Measurements from ENCODE around the gene ABHD16B.

Gene ABHD16B

DNA sequence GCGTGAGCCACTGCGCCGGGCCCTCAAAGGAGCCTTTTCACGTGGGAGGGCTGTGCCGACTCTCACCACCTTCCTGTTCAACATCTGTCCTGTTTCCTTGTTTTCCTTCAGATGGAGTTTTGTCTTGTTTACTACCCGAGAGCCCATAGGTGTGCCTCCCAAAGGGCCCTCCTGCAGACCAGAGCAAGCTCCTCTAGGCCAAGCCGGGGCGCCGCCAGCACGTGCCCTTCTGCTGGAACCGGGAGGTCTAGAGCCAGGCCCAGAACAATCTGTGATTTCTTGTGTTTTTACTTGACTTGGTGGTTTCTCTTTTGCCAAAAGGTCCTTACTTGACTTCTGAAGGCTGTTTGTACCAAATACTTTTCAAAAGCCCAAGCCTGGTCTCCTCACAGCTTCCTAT lies 25.6 kb downstream of the ABHD16B start:
- Histone ChIP-seq H3K4me2 (ENCODE audit: low read length) (no peak overlapping the region), H3K79me2 (ENCODE audit: insufficient read depth, low read length) (no peaks in the 10 kb centered on the region), H3K9me3 (ENCODE audit: low read length) (no peaks in the 10 kb centered on the region), H3K9ac (ENCODE audit: low read length) (no peak overlapping the region), H3K36me3 (ENCODE audit: insufficient read depth, low read length) (peaks cover 62% of the 10 kb centered on the region), H3K27ac (ENCODE audit: low read depth, low read length, poor library complexity, severe bottlenecking) (no peak overlapping the region), H3K4me1 (ENCODE audit: insufficient read depth, low read length, severe bottlenecking) (no peaks in the 10 kb centered on the region), H3F3A (ENCODE audit: insufficient read depth, low read length) (no peaks in the 10 kb centered on the region), H3K27me3 (ENCODE audit: insufficient read depth, low read length) (no peaks in the 10 kb centered on the region), H2AFZ (ENCODE audit: low read length) (no peak overlapping the region), H3K9me2 (ENCODE audit: low read depth, low read length) (no peaks in the 10 kb centered on the region), H3K4me3 (ENCODE audit: low read depth, low read length, poor library complexity, severe bottlenecking) (no peak overlapping the region), H4K20me1 (ENCODE audit: insufficient read depth, low read length) (no peaks in the 10 kb centered on the region)
- TF ChIP-seq, protein P1, sequence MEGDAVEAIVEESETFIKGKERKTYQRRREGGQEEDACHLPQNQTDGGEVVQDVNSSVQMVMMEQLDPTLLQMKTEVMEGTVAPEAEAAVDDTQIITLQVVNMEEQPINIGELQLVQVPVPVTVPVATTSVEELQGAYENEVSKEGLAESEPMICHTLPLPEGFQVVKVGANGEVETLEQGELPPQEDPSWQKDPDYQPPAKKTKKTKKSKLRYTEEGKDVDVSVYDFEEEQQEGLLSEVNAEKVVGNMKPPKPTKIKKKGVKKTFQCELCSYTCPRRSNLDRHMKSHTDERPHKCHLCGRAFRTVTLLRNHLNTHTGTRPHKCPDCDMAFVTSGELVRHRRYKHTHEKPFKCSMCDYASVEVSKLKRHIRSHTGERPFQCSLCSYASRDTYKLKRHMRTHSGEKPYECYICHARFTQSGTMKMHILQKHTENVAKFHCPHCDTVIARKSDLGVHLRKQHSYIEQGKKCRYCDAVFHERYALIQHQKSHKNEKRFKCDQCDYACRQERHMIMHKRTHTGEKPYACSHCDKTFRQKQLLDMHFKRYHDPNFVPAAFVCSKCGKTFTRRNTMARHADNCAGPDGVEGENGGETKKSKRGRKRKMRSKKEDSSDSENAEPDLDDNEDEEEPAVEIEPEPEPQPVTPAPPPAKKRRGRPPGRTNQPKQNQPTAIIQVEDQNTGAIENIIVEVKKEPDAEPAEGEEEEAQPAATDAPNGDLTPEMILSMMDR (IDR thresholded peaks at IDR 0.05; ENCODE audit: low read length) = no peak
- no peak for TF ChIP-seq EZH2 (IDR thresholded peaks at IDR 0.05; ENCODE audit: borderline replicate concordance, low read length)

DNA sequence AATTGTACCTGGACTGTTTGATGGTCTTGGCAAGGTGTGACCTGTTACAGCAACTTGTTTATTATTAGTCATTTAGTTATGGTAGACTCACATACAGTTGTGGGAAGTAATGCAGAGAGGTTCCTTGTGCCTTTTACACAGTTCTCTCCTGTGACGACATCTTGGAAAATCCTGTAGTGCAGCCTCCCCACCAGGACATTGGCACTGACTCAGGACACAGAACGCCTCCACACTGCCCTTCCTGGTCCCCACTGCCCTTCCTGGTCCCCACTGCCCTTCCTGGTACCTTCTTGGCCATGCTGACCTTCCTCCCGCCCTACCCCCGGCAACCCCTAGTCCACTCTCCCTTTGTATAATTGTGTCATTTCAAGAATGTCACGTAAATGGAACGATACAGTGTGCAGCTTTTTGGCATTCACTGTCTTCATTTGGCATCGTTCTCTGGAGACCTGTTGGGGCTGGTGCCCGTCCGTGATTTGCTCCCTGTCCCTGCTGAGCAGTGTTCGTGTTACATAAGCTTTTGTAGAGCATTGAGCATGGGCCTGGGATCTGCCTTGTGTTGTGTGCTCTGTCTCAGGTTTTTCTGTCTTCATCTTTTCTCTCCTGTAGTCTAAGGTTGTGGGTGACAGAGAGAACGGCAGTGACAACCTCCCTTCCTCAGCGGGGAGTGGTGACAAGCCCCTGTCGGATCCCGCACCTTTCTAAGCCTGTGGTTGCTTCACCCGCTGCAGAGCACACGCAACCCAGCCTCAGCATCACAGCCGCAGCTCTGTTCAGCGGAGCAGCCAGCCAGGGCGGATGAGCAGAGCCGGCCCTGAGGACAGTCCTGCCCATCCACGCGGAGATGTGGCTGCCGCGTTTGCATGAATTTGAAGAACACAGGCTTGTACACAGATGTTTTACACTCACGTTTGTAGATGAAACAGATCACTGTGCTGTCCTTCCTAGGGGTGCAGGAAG lies 28.2 kb downstream of the ABHD16B start:
- Histone ChIP-seq H3K9me2 (ENCODE audit: low read depth, low read length) (no peaks in the 10 kb centered on the region), H3K27me3 (ENCODE audit: insufficient read depth, low read length) (no peaks in the 10 kb centered on the region), H3K9me3 (ENCODE audit: low read length) (no peaks in the 10 kb centered on the region), H3K27ac (ENCODE audit: low read depth, low read length, poor library complexity, severe bottlenecking) (no peak overlapping the region), H3K36me3 (ENCODE audit: insufficient read depth, low read length) (peaks cover 49% of the 10 kb centered on the region), H3F3A (ENCODE audit: insufficient read depth, low read length) (no peaks in the 10 kb centered on the region), H3K4me3 (ENCODE audit: low read depth, low read length, poor library complexity, severe bottlenecking) (no peak overlapping the region), H3K4me2 (ENCODE audit: low read length) (no peak overlapping the region), H3K79me2 (ENCODE audit: insufficient read depth, low read length) (no peaks in the 10 kb centered on the region), H3K4me1 (ENCODE audit: insufficient read depth, low read length, severe bottlenecking) (no peaks in the 10 kb centered on the region), H3K9ac (ENCODE audit: low read length) (no peak overlapping the region), H4K20me1 (ENCODE audit: insufficient read depth, low read length) (no peaks in the 10 kb centered on the region), H2AFZ (ENCODE audit: low read length) (no peak overlapping the region)
- TF ChIP-seq, protein P1 (IDR thresholded peaks at IDR 0.05; ENCODE audit: low read length) = no peak
- TF ChIP-seq EZH2 (IDR thresholded peaks at IDR 0.05; ENCODE audit: borderline replicate concordance, low read length) = no peak

DNA sequence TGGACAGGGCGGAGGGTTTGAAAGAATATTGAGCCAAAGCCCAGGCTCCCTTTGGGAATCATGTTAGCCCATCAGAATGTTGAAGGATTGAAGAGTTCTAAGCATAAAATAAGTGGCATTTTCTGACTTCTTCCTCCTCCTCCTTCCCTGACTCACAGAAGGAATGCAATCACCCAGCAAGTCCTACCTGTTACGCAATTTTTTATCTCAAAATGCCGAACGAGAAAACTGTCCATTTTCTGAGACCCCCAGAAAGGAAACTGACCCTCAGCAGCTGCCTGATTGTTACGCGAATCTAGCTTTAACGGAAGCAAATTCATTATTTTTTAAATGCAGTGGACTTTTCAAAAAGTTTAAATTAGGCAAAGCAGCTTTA lies 28.9 kb downstream of the ABHD16B start:
- no peak overlapping the region for H2AFZ ChIP-seq (ENCODE audit: low read length)
- no peaks in the 10 kb centered on the region for H3F3A ChIP-seq (ENCODE audit: insufficient read depth, low read length)
- no peaks in the 10 kb centered on the region for H3K9me3 ChIP-seq (ENCODE audit: low read length)
- H4K20me1 ChIP-seq (ENCODE audit: insufficient read depth, low read length) = no peaks in the 10 kb centered on the region
- H3K4me2 ChIP-seq (ENCODE audit: low read length) = no peak overlapping the region
- H3K9ac ChIP-seq (ENCODE audit: low read length) = no peak overlapping the region
- H3K4me1 ChIP-seq (ENCODE audit: insufficient read depth, low read length, severe bottlenecking) = no peaks in the 10 kb centered on the region
- no peaks in the 10 kb centered on the region for H3K9me2 ChIP-seq (ENCODE audit: low read depth, low read length)
- no peak for TF ChIP-seq EZH2 (IDR thresholded peaks at IDR 0.05; ENCODE audit: borderline replicate concordance, low read length)
- TF ChIP-seq, protein P1 (IDR thresholded peaks at IDR 0.05; ENCODE audit: low read length) = no peak
- H3K36me3 ChIP-seq (ENCODE audit: insufficient read depth, low read length) = peaks cover 42% of the 10 kb centered on the region
- H3K27me3 ChIP-seq (ENCODE audit: insufficient read depth, low read length) = no peaks in the 10 kb centered on the region
- H3K79me2 ChIP-seq (ENCODE audit: insufficient read depth, low read length) = no peaks in the 10 kb centered on the region
- H3K27ac ChIP-seq (ENCODE audit: low read depth, low read length, poor library complexity, severe bottlenecking) = no peak overlapping the region
- no peak overlapping the region for H3K4me3 ChIP-seq (ENCODE audit: low read depth, low read length, poor library complexity, severe bottlenecking)
